CMK (cell line): Measurements from ENCODE around the gene CCDC122.

Experiments used
- DNase-seq: peaks from one replicate; pipeline ENCODE4 v3.0.0-alpha.2; 2010; ENCODE audit warnings: low read depth

Gene CCDC122

GRCh38 chr13:43878892-43879754, at the start of gene CCDC122:
TSS of gene CCDC122 (minus strand) at chr13:43879740. CDS start at chr13:43869376, 10,364 bp downstream.
- no peak for DNase-seq

DNA sequence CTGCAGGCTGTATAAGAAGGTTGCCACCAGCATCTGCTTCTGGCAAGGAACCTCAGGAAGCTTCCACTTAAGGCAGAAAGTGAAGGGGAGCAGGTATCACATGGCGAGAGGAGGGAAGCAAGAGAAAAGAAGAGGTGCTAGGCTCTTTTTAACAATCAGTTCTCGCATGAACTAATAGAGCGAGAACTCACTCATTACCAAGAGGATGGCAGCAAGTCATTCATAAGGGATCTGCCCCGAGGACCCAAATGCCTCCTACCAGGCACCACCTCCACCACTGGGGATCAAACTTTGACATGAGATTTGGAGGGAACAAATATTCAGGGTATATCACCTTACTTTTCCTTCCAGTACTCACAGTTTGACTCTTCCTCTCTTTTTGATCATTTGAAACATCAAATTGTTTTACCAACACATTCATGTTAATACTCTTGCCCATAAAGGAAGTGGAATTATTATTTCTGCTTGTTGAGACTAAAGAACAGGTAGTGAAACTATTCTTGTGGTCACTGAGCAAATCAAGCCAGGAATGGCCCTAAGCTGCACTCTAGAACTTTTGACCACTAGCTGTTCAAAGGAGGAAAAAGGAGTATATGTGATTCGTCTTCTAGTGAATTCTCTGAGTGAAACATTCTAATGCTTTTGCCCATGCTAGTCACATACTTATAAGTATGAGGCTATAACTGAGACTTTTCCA, 45.2 kb upstream of the CCDC122 start:
- no peak for DNase-seq

DNA sequence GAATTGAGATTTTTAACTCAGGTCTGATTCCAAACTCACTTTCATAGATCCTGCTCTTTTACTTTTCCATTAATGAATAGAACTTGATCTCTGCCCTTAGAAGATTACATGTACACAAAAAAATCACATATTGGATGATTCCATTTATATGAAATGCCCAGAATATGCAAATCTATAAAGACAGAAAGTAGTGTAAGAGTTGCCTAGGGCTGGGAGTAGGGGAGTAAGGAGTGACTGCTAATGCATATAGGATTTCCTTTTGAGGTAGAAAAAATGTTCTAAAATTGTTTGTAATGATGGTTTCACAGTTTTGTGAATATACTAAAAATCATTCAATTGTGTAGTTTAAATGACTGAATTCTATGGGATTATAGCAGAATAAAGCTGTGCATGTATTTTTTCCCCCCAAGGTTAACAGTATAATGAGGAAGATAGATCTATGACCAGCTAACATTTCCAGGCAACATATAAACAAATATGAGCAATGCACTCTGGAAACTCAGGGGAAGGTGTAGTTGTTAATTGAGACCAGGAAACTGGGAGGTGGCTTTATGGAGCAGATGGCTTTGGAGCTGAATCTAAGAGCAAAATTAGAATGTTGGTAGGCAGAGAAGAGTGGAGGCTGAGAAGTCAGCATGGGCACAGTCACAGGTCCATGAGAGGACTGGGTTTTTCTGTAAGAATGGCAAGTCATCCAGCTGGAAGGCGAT, 41.6 kb upstream of the CCDC122 start:
- no peak for DNase-seq

DNA sequence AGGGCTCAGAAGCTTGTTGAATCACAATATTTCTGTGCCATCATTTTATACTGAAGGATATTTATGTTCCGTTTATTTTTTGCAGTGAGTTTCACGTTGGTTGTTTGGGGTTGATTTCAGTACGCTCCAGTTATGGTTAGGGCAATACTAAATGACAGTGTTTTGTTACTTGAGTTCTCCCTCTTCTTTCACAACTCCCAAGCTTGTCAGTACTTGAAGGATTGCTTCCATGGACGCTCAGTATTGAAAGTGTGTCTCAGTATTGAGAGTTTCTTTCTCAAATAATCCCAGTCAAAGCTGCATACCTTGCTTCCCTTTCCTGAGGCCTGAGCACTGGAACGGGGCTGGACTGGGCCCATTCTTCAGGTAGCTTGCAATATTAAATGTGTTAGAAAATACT, 39.1 kb upstream of the CCDC122 start:
- DNase-seq, result no peak

DNA sequence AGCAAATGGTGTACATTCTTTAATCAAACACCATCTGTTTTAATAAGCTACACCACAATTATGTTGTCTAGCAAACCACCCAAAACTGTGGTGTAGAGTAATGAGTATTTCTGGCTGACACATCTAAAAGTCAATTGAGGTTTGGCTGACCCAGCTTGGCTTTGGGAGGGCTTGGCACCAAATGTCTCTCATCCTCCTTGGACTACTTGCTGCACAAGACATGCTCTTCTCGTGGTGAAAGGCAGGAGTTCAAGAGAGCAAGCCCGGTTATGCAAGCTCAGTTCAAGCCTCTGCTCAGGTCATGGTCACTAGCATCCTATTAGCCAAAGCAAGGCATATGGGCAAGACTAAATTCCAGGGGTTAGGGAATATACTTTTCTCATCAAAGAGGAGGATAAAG, 37.3 kb upstream of the CCDC122 start:
- no peak for DNase-seq

- no peak for DNase-seq
Measured at GRCh38 chr13:43915451-43915850, 35.9 kb upstream of the CCDC122 start.

DNA sequence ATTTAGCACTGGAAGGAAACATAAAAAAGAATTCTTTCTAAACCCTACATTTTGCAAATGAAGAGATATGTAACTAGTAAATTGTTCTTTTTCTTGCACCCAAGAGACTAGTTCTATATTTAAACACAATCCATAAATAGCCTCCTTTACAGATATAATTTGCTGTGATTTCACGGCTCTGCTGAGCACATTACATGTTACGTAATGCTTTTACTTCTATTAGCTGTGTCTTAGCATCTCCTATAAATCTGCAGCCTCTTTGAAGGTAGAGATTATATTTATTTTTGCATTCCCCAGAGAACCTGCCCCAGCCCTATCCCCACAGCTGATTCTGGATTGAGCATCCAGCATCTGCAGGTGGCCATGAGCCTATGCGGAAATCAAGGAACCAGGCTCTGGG, 32.3 kb upstream of the CCDC122 start:
- DNase-seq, result no peak

DNA sequence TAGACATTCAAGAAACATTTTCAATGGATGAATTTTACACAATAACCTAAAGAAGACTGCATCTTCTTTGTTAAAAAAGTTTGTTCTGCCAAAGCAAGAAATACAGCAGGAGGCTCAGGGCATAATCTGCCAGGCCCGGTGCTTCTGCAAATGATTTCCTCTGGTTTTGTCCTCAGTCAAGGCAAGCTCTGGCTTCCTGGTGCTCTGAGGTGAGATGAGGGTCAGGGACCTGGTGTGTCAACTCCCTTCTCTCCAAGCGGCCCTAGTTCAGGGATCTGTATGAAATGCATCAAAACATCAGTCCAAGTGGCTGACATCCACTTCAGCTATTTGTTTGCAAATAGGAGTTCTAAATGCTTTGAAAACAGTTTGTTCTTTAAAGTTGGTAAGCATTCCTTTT, 31.7 kb upstream of the CCDC122 start:
- DNase-seq, result no peak

DNA sequence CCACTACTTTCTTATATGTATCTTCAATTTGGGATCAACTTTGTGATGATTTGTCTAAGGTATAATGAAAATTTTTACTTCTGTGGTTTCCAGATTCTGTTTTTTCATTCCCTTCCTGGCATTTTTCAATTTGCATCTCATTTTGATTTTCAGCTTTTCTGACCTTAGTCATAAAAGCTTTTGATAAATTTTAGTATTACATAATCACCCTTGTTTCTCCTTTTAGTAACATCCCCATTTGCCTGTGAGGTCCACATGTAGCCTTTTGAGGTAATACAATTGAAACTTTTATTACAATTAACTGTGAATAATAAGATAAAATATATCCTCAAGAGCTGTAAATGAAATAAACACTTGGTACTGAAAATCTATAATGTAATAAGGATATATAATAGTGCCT, 31.3 kb upstream of the CCDC122 start:
- no peak for DNase-seq

DNA sequence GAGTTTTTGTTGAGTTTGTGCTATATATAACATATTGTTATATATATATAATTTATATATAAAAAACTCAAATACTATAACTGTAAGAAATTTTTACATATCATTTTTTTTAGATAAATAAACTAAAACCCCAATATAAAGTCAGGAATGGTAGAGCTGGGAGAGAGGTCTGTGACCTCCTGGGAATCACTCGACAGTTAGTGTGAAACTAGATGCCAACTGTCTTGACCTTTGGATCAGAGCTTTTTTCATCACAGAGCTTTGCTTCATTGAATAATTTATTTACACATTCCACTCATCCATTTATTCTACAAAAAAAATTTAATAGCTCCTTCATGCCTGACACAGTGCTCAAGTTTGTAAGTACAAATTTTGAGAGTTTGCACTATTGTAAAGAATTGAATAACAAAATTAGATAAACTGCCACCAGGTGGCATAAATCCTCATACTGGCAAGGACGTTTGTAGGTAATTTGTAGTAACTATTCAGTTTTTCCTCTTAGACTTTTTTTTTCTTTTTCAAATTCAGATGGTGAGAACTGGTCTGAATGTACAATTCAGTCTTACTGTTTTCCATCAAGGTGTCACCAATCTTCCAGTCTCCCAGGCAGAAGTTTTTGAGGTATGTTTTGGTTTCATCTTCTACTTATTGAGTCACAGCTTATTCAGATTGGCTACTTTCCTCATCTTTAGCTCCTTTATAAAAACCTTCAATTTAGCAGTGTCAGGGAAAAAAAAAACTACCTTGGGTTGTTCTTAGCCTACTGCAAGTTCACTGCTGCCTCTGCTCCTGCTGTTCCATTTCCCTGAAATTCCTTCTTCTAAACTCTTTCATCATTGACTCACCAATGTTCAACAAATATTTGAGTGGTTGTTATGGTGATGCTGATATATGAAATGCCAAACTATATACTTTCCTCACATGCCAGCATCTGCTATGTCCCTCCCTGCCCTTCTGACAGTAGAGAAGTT, 28.9 kb upstream of the CCDC122 start:
- no peak for DNase-seq

GRCh38 chr13:43905435-43906031, 26.0 kb upstream of the CCDC122 start:
- DNase-seq, result peak; percentile 5

- no peak for DNase-seq
Measured at GRCh38 chr13:43895940-43896339, 16.4 kb upstream of the CCDC122 start.

DNA sequence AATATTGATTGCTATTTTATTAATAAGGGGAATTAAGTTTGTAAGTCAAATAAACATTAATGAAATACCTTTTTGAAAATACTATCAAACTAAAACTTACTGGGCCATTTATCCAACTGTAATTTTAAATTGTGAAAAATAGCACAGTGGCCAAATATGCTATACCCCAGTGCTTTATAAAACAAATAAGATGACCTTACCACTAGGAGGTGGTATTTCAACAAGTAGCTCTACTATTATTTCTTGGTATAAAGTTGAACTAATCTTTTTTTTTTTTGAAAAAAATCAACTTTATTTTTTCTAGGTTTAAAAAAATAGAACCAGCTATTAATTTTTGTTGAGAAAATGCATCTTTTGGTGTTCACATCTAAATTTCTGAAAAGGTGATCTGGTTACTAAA, 14.9 kb upstream of the CCDC122 start:
- DNase-seq, result no peak

DNA sequence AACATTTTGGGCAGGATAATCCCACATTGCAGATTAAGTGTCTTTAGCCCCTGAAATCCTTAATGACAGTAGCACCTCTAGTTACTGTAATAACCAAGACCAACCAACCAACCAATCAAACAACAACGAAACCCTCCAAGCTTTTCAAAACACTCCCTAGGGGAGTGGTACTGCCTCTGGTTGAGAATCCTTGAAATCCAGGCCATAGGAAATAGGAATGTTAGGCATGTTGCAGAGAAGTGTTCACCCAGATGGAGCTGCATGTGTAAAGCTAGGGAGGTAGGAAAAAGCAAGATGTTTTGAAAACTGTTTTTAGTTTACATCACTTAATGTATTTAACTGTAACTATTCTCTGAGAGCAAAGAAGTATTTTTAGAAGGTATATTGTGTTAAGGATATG, 4.7 kb upstream of the CCDC122 start:
- no peak for DNase-seq

DNA sequence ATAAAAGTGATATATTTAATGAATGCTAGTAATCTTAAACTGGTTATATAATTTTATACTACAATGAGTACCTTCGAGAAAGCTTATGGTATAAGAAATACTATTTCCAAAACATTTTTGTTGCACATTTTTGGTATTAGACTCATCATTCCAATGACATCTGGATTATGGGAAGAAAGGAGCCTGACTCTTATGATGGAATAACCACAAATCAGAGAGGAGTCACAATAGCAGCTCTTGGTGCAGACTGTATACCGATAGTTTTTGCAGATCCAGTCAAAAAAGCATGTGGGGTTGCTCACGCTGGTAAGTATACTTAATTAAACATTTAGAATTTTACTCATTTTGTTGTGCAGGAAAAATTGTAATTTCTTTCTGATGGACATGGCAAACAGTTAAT, 4.1 kb upstream of the CCDC122 start:
- no peak for DNase-seq

- no peak for DNase-seq
Measured at GRCh38 chr13:43881580-43881979, 2.0 kb upstream of the CCDC122 start.

GRCh38 chr13:43880926-43881325, 1.4 kb upstream of the CCDC122 start:
- no peak for DNase-seq

- DNase-seq, result no peak
Measured at GRCh38 chr13:43880214-43880855, 795 bp upstream of the CCDC122 start.

DNA sequence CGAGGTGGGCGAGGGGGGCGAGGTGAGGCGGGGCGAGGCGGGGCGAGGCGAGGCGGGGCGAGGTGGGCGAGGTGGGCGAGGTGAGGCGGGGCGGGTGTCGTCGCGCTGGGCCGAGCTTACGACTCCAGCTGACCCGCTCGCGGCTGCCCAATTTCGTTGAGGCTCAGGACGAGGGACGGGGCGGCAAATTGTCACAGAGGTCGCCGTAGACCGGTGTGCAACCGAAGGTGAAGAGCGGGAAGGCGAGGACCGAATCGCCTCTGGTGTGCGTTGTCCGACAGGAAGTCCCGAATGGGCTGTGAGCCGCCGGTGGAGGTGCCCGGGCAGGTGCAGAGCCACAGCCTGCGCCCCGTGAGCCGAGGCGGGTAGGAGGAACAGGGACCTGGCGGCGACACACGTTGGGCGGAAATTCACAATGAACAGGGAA, 228 bp upstream of the CCDC122 start, which contains the start of gene LACC1:
TSS of gene LACC1 (plus strand) at position 150 of the 427 bp plus-strand sequence. CDS start 1,082 bp downstream, outside the sequence.
- DNase-seq, result no peak

DNA sequence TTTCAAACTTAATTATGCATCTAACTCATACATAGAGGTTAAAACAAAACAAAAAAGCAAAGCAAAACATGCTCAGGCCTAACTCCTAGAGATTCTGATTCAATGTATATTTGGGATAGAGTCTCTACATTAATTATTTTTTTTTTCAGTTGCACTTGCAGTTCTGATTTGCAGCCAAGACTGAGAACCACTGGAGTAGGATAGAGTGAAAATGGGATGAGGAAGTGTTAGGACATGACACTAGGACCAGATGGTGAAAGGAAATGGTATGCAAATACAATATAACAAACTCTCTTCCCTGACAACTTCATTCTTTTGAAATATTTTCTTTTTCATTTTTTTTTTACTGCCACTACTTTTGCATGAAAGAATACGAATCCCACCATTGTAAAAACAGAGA, 1.8 kb downstream of the CCDC122 start:
- no peak for DNase-seq

DNA sequence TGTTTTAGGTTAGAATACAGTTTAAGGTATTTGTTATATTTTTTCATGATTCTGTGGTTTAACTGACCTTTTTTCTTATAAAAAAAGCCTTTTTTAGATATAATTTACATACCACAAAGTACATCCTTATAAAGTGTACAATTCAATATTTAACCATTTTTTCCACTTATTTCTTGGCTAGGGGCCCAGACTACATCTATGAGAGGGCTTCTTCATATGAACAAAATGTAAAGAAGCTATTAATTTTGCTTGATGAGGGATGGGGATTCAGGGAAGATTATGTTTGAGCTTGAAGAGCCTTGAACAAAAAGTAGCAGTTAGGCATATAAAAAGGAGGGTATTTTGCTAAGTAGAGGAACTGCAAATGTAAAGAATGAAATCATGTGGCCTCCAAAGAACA, 2.2 kb downstream of the CCDC122 start:
- DNase-seq, result no peak
